ENCODE measurements around the gene ALG9.
A peak's percentile ranks its signal among the peaks of the same experiment; 100 is the strongest.

DNA sequence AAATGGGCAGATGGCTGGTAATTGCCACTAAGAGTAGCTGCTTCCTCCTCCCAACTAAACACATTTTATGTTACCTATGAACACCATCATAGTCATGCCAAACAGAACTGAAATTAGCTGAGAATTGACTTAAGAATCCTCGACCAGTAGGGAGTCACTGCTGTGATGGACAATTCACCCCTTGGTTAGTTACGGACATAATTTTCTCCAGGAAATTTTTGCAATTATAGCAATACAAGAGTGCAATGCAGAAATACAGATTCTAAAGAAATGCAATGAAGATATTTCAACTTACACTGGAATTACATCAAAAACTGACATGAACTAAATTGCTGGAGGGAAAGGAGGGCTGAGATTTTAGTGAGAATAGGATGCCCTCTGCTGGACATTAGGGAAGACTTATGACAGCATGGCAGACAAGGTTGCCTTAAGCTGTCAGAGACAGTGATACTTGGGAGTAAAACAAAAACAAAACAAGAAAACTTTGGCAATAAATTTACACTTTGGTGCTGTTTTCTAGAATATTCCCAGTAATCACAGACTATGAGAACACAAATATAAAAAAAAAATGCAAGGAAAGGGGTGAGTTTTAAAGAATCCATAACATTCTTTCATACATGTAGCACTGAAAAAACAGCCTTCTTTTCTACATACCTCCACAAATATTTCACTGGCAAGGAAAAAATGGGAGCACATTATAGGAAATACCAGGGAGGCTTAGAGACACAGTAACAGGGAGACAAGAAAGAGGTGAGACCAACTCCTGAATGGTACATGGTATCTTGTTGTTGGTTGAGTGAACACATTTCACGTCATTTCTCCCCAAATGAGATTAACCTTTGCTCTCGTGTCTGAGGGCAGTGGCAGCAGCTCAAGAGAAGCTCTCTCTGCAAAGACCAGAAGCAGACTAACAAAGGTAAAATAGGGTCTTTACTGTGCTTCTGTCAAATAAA lies 94.0 kb downstream of the ALG9 start:
- TF ChIP-seq, protein P1, sequence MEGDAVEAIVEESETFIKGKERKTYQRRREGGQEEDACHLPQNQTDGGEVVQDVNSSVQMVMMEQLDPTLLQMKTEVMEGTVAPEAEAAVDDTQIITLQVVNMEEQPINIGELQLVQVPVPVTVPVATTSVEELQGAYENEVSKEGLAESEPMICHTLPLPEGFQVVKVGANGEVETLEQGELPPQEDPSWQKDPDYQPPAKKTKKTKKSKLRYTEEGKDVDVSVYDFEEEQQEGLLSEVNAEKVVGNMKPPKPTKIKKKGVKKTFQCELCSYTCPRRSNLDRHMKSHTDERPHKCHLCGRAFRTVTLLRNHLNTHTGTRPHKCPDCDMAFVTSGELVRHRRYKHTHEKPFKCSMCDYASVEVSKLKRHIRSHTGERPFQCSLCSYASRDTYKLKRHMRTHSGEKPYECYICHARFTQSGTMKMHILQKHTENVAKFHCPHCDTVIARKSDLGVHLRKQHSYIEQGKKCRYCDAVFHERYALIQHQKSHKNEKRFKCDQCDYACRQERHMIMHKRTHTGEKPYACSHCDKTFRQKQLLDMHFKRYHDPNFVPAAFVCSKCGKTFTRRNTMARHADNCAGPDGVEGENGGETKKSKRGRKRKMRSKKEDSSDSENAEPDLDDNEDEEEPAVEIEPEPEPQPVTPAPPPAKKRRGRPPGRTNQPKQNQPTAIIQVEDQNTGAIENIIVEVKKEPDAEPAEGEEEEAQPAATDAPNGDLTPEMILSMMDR (IDR thresholded peaks at IDR 0.05; ENCODE audit: low read depth, low read length) = peak; percentile 78
- TF ChIP-seq, protein P2, sequence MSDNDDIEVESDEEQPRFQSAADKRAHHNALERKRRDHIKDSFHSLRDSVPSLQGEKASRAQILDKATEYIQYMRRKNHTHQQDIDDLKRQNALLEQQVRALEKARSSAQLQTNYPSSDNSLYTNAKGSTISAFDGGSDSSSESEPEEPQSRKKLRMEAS (IDR thresholded peaks at IDR 0.05; ENCODE audit: low read depth, low read length) = peak; percentile 72
- TF ChIP-seq POLR2A (IDR thresholded peaks at IDR 0.05; ENCODE audit: extremely low read depth, insufficient read length) = no peak
